HepG2 (cell line): Measurements from ENCODE around the gene GRK5. TPM values are rescaled to one million over a fixed set of nuclear protein-coding genes. Genes with fewer than 3 reads are reported as not detected.

Experiments used
- ASH2L ChIP-seq: fragments of 300-600, 200-600 bp; sonication (generic); IDR thresholded peaks from 2 replicates; pipeline ENCODE4 v1.7.0; 2017; ENCODE audit warnings: low read depth, mild to moderate bottlenecking, moderate library complexity, mixed read lengths, low read length; ENCODE audit not compliant: insufficient read length
- GATAD2A ChIP-seq: IDR thresholded peaks from 2 replicates; pipeline ENCODE4 v1.6.1; 2016
- HDAC1 ChIP-seq: sonication (generic); formaldehyde crosslinking; IDR thresholded peaks from 2 replicates; pipeline ENCODE4 v1.5.1; 2020; ENCODE audit warnings: mild to moderate bottlenecking, missing genetic modification reagents
- IRF2 ChIP-seq: IDR thresholded peaks from 2 replicates; pipeline ENCODE4 v1.6.1; 2018; ENCODE audit warnings: missing genetic modification reagents, missing compliant biosample characterization
- PAXIP1 ChIP-seq: sonication (generic); formaldehyde crosslinking; conservative IDR thresholded peaks from 2 replicates; pipeline ENCODE4 v1.4.0; 2020; ENCODE audit warnings: mild to moderate bottlenecking, missing genetic modification reagents, moderate library complexity
- STAG1 ChIP-seq: sonication (generic); formaldehyde crosslinking; IDR thresholded peaks from 2 replicates; pipeline ENCODE4 v1.4.0; 2020; ENCODE audit warnings: missing genetic modification reagents
- U2AF2 ChIP-seq: fragments of 200-400 bp; formaldehyde crosslinking; IDR thresholded peaks from 2 replicates; pipeline ENCODE4 v1.6.1; 2017; ENCODE audit warnings: low read depth, mild to moderate bottlenecking, low read length
- ZHX2 ChIP-seq, 2 experiments: sonication (generic) in 1 of 2; formaldehyde crosslinking in 1 of 2; IDR thresholded peaks; 2 replicates each; pipeline versions ENCODE4 v1.6.1 to v1.9.0; 2014 to 2022; ENCODE audit warnings: antibody characterized with exemption in 1 of 2, borderline replicate concordance in 1 of 2, inconsistent platforms in 1 of 2, low read depth in 1 of 2, missing genetic modification reagents in 1 of 2
- ZNF17 ChIP-seq: sonication (generic); formaldehyde crosslinking; IDR thresholded peaks from 2 replicates; pipeline ENCODE4 v1.5.0; 2020; ENCODE audit warnings: mild to moderate bottlenecking, missing genetic modification reagents
- ZNF263 ChIP-seq: sonication (generic); formaldehyde crosslinking; IDR thresholded peaks from 2 replicates; pipeline ENCODE4 v1.4.0; 2020; ENCODE audit warnings: missing genetic modification reagents
- ZNF605 ChIP-seq: sonication (generic); formaldehyde crosslinking; IDR thresholded peaks from 2 replicates; pipeline ENCODE4 v1.8.0; 2022; ENCODE audit warnings: mild to moderate bottlenecking, missing genetic modification reagents
- ZNF713 ChIP-seq: sonication (generic); formaldehyde crosslinking; IDR thresholded peaks from 2 replicates; pipeline ENCODE4 v1.4.0; 2020; ENCODE audit warnings: mild to moderate bottlenecking, missing genetic modification reagents
- ZNF724P ChIP-seq: sonication (generic); formaldehyde crosslinking; IDR thresholded peaks from 2 replicates; pipeline ENCODE4 v1.8.0; 2022; ENCODE audit warnings: missing genetic modification reagents, borderline replicate concordance
- polyA plus RNA-seq, 8 experiments: library from polyadenylated mRNA; depleted of rRNA in 3 of 8; stranded (reverse) in 7 of 8; unstranded in 1 of 8; fragments of >200 nt; fragmentation: Illumina TruSeq in 4 of 8; extraction: Trizol in 4 of 8; gene quantifications; 2 replicates each; pipeline versions ENCODE4 v1.2.1 to v1.2.3, GENCODE V29; 2011 to 2016; ENCODE audit warnings: low read depth in 4 of 8, missing spikeins in 1 of 8, mixed read lengths in 1 of 8; ENCODE audit not compliant: insufficient read depth in 1 of 8
- total RNA-seq, 5 experiments: library from RNA; depleted of rRNA; stranded (reverse); fragments of >200 nt; fragmentation: Illumina TruSeq; extraction: Trizol; gene quantifications; 2 replicates each; pipeline ENCODE4 v1.2.3, GENCODE V29; 2016; ENCODE audit warnings: low read depth in 1 of 5
- TF ChIP-seq, protein P1 (sequence below): sonication (generic); formaldehyde crosslinking; IDR thresholded peaks from 2 replicates; pipeline ENCODE4 v1.5.0; 2020; ENCODE audit warnings: mild to moderate bottlenecking, missing genetic modification reagents, moderate library complexity
- TF ChIP-seq, protein P2 (sequence below): sonication (generic); formaldehyde crosslinking; IDR thresholded peaks from 2 replicates; pipeline ENCODE4 v1.4.0; 2020; ENCODE audit warnings: missing genetic modification reagents

The GRK5 gene
- total and polyA plus RNA-seq, 2 of the 13 experiments (the other 11 are each of a cell fraction or from before 2014, with no cell fraction given): 10.4 to 12.6 TPM

DNA sequence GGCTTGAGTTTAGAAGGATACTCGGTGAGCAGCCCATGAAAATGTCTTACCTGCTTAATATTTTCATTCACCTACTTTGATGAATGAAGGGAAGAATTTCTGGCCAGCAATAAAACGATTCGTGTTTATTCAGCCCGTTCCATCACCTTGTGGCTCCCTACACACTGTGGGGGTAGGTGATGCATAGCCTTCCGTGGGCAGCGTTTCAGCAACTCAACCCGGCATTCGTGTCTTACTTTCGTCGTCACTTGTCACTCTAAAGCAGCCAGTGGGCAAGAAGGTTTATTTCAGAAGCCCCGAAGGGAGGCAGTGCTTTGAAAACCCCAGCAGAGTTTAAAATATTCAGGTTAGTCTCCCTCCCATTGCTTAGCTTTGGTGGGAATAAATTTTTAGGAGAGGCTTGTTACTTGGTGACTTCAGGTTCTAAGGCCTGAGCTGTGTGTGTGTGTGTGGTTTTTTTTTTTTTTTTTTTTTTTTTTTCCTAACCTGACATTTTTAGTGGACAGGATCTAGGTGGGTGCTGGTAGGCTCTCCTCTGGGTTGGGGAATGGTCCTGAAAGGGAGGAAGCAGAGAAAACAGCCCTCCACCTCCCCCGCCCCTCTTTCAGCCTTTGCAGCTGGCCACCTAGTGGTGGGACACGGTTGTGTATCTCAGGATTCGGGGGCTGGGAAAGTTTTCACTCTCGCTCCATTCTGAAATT, 1.8 kb downstream of the GRK5 start (continued):
- no peak for TF ChIP-seq ZHX2 (IDR thresholded peaks at IDR 0.05; ENCODE audit: low read depth)
- no peak for TF ChIP-seq ZHX2 (CRISPR knock-in tag; IDR thresholded peaks at IDR 0.05; ENCODE audit: borderline replicate concordance)
- TF ChIP-seq, protein P1, sequence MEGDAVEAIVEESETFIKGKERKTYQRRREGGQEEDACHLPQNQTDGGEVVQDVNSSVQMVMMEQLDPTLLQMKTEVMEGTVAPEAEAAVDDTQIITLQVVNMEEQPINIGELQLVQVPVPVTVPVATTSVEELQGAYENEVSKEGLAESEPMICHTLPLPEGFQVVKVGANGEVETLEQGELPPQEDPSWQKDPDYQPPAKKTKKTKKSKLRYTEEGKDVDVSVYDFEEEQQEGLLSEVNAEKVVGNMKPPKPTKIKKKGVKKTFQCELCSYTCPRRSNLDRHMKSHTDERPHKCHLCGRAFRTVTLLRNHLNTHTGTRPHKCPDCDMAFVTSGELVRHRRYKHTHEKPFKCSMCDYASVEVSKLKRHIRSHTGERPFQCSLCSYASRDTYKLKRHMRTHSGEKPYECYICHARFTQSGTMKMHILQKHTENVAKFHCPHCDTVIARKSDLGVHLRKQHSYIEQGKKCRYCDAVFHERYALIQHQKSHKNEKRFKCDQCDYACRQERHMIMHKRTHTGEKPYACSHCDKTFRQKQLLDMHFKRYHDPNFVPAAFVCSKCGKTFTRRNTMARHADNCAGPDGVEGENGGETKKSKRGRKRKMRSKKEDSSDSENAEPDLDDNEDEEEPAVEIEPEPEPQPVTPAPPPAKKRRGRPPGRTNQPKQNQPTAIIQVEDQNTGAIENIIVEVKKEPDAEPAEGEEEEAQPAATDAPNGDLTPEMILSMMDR (CRISPR knock-in tag): peak; percentile 84
- TF ChIP-seq ZNF17 (CRISPR knock-in tag): no peak
- peak; percentile 29 for TF ChIP-seq STAG1 (CRISPR knock-in tag)
- 0 out of 2 replicates have a peak, but pooled peaks have one; percentile 55 for TF ChIP-seq ZNF724P (CRISPR knock-in tag)
- no peak for TF ChIP-seq ZNF605 (CRISPR knock-in tag)
- TF ChIP-seq ZNF263: 0 out of 2 replicates have a peak, but pooled peaks have one; percentile 25
- 0 out of 2 replicates have a peak, but pooled peaks have one; percentile 28 for TF ChIP-seq IRF2
- TF ChIP-seq, protein P2, sequence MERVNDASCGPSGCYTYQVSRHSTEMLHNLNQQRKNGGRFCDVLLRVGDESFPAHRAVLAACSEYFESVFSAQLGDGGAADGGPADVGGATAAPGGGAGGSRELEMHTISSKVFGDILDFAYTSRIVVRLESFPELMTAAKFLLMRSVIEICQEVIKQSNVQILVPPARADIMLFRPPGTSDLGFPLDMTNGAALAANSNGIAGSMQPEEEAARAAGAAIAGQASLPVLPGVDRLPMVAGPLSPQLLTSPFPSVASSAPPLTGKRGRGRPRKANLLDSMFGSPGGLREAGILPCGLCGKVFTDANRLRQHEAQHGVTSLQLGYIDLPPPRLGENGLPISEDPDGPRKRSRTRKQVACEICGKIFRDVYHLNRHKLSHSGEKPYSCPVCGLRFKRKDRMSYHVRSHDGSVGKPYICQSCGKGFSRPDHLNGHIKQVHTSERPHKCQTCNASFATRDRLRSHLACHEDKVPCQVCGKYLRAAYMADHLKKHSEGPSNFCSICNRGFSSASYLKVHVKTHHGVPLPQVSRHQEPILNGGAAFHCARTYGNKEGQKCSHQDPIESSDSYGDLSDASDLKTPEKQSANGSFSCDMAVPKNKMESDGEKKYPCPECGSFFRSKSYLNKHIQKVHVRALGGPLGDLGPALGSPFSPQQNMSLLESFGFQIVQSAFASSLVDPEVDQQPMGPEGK: peak; percentile 83
- TF ChIP-seq GATAD2A (CRISPR knock-in tag): peak; percentile 51
- TF ChIP-seq ZNF713 (CRISPR knock-in tag): no peak
- peak; percentile 69 for TF ChIP-seq ASH2L
- TF ChIP-seq HDAC1 (CRISPR knock-in tag): 0 out of 2 replicates have a peak, but pooled peaks have one; percentile 43
- 0 out of 2 replicates have a peak, but pooled peaks have one; percentile 10 for TF ChIP-seq PAXIP1 (CRISPR knock-in tag)
- TF ChIP-seq U2AF2: no peak
